RWPE1 (cell line): Measurements from ENCODE around the gene PPT1.

Experiments used
- CTCF ChIA-PET: fragments of 350-600 bp; sonication (Branson Sonifier 250); formaldehyde crosslinking; extraction: SDS; loops from one replicate; lab custom pipeline; 2021; lab: Yijun Ruan, JAX
- POLR2A ChIA-PET: fragments of 400-600 bp; formaldehyde crosslinking; extraction: SDS; loops from one replicate; lab custom pipeline; 2020; ENCODE audit warnings: antibody characterized with exemption; ENCODE audit not compliant: low non-redundant PET; lab: Yijun Ruan, JAX
- DNase-seq: peaks from one replicate; pipeline ENCODE4 v3.0.0; 2012; ENCODE audit warnings: low spot score
- H3K27ac ChIP-seq: fragments of 450-650 bp; 2 replicates; pipeline ENCODE4 v1.5.1; 2017
- CTCF ChIP-seq: fragments of 450-650 bp; conservative IDR thresholded peaks from 2 replicates; pipeline ENCODE4 v1.5.1; 2017; ENCODE audit warnings: low read depth, mild to moderate bottlenecking

PPT1 gene

GRCh38 chr1:40036574-40036973 lies 60.5 kb downstream of the PPT1 start:
- peak overlapping the region; percentile 84 for H3K27ac ChIP-seq
- no peak for TF ChIP-seq CTCF
- ChIA-PET CTCF (no interaction called here), POLR2A (no interaction called here)
- DNase-seq: no peak

GRCh38 chr1:40034869-40035268 lies 62.2 kb downstream of the PPT1 start:
- no peak for TF ChIP-seq CTCF
- no peak overlapping the region for H3K27ac ChIP-seq
- POLR2A ChIA-PET: no interaction called here
- CTCF ChIA-PET: interaction anchor here (0.7 to 1.1 kb wide), 2 partner anchors 63 to 115 kb away, joined by 3 to 4 read pairs; no protein-coding TSS in a partner anchor
- DNase-seq: no peak

- DNase-seq: peak; percentile 45
- CTCF ChIA-PET: interaction anchor here (0.6 to 3.3 kb wide), 19 partner anchors 50 to 618 kb away, joined by 3 to 21 read pairs (median 4); no protein-coding TSS in a partner anchor
- TF ChIP-seq CTCF: peak; percentile 83
- POLR2A ChIA-PET: interaction anchor here (0.6 kb wide), 1 partner anchor 74 kb away, joined by 3 read pairs; no protein-coding TSS in a partner anchor
- H3K27ac ChIP-seq: no peak overlapping the region
These were observed 64.7 kb downstream of the PPT1 start for GRCh38 chr1:40032240-40032891.

GRCh38 chr1:40030528-40031135 lies 66.4 kb downstream of the PPT1 start:
- CTCF ChIA-PET: interaction anchor here (1.1 to 3.3 kb wide), 2 partner anchors 57 to 111 kb away, joined by 4 to 21 read pairs; no protein-coding TSS in a partner anchor
- no peak for DNase-seq
- TF ChIP-seq CTCF: no peak
- POLR2A ChIA-PET: no interaction called here
- H3K27ac ChIP-seq: no peak overlapping the region

GRCh38 chr1:40029608-40030007 lies 67.4 kb downstream of the PPT1 start:
- DNase-seq: no peak
- H3K27ac ChIP-seq: no peak overlapping the region
- TF ChIP-seq CTCF: no peak
- ChIA-PET POLR2A (no interaction called here), CTCF (interaction anchor here (0.6 to 0.9 kb wide), 6 partner anchors 48 to 923 kb away, joined by 3 to 5 read pairs (median 3); no protein-coding TSS in a partner anchor)

- TF ChIP-seq CTCF: no peak
- POLR2A ChIA-PET: no interaction called here
- DNase-seq: no peak
- CTCF ChIA-PET: no interaction called here
- no peak overlapping the region for H3K27ac ChIP-seq
These were observed 69.4 kb downstream of the PPT1 start for GRCh38 chr1:40027647-40028046.
